ENCODE results near the gene KCNH1.

The KCNH1 gene

DNA sequence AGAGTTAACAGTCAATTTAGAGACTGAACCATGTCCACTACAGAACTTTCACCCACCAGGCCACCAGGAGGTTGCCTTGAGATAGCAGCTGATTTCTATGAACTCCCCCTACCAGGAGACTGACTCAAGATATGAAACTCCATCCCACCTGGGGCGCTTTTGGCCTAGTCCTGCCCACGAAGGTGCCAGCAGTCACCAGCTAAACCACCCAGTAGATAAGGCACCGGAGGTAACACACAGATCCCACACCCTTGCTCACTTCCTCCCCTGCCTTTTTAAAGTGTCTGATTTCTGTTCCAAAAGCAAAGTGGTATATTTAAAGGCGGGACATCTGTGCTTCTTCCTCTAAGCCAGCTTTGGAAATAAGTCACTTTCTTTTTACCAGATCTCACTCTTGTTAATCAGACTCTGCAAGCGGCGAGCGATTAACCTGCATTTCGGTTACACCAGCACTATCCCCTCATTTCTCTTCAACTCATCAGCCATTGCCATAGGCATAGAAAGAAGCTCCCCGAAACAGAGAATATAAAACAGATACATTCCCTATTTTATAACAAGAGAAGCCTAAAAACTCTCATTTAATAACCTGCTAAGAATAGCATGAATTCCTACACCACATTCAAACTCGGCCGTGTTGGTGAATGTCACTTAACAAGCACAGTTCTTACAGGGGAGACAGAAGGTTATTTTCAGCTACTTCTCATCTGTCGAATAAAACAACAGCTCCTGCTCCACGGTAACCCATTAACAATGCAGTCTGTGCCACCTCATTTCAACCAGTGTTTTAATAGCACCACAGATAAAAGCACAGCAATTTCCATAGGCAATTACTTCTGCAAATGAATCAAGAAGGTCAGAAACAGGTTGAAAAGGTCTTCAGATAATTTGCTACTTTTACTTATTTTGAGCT is 318.1 kb downstream of the KCNH1 start:
- DNase-seq: no peak

DNA sequence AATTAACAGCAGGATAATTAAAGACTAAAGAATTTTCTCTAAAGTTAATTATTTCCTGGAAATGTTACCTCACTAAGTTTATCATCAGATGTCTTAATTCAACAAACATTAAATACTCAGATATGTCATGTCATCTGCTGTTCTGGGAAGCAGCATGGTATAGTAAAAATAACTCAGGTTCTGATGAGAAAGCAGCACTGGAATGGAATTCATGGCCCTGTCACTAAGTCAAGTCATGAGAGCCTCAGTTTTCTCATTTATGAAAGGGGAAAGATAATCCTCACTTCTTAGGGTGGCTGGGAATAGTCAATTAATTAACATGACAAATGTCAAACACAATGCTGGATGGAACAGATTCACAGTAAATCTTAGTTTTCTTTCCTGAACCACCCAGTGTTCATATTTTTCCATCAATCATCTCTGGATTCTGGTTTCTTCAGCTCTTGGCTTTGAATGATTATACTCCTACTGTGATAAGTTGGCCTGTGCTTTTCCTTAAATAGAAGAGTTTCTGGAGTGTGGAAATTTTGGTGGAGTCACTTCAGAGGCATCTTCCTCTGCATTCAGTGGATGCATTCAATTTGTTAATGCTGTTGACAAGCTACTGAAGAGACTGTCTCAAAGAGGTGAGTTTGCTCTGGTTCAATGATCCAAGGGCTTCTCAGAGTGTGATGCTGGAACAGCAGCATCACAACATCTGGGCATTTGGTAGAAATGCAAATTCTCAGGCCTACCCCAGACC is 319.4 kb downstream of the KCNH1 start:
- DNase-seq: no peak

DNA sequence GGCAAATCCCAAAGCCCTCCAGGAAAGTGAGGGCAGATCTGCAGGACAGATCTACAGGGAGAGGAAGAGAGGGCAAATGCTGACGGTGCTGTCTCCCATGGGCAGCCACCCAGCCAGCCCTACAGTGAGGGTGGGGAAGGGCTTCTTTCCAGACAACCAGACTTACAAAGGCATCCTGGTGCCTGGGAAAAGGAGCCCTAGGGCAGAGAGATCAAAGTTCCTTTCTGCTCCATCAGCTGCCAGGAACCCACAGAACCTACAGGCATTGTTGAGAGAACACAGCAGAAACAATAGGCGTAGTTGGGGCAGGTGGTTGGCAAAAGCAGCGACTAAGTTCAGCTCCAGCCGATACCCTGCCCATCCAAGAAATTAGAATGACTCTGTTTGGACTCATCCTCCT is 332.4 kb downstream of the KCNH1 start:
- DNase-seq: no peak

DNA sequence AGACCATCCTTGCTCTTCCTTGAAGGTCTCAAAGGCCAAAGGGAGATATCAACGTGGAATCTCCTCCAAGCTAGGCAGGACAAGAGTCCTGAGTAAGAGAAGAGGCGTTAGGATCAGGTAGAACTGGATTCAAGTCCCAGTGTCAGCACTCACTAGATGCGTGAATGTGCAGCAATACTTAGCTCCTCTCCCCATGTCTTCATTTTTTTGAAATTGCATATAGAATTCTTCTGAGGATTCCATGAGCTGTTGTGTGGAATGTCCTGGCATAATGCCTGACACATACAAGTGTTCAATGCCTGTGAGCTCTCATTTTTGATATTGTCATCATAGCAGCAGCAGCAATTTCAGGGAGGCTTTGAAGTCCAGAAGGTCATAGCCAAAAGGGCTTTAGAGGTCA is 333.2 kb downstream of the KCNH1 start:
- no peak for DNase-seq

DNA sequence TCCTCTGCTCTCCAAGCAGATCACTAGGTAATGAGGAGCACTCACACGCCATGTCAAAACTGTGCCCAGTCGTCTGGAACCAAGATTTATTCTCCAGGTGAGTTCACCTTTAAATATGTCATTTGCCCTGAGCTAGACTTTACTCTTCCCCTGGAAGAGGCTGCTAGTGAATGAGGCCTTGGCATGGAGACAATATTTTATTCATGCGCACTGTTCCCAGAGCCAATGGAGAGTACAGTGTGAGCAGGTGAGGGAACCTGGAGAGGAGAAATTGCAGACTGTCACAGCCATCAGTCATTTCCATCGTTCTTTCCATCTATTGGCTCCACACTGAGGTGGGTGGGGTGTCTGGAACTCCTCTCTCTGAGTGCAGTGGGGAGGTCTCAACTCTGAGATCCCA is 333.6 kb downstream of the KCNH1 start:
- DNase-seq: no peak

DNA sequence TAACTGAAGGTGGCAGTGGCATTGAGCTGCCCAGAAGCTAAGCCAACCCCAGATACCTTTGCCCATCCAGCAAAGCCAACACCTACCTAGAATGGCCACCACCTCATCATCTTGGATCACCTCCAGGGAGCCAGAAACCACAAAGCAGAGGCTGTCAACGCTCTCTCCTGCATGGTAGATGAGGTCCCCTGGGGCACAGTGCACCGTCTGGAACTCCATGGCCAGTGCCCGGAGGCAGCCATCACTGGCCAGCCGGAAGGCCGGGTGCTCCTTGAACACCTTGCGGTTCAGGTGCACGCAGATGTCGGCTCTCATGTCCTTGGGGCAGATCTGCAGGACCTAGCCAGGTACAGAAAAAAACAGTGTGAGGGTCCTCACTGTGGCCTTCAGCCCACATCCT is 336.5 kb downstream of the KCNH1 start:
- DNase-seq: no peak

DNA sequence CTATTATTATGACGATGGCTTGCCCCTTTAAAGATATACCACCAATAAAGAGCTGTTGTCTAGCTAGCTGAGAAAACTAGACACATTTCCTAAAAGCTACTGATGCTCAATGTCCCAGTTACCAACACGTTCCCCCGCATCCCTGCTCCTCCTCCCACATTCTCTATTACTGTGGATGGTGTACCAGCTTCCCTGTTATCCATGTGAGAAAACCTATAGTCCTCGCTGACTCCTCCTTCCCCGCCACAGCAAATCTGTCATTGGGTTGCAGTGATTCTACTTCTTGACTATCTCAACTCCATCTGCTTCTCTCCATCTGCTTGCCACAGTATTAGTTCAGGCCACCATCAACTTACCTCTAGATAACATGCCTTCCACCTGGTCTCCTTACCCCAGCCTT is 337.5 kb downstream of the KCNH1 start:
- DNase-seq: peak in 22 of 56 donors; percentile 2 to 75 (median 14)

DNA sequence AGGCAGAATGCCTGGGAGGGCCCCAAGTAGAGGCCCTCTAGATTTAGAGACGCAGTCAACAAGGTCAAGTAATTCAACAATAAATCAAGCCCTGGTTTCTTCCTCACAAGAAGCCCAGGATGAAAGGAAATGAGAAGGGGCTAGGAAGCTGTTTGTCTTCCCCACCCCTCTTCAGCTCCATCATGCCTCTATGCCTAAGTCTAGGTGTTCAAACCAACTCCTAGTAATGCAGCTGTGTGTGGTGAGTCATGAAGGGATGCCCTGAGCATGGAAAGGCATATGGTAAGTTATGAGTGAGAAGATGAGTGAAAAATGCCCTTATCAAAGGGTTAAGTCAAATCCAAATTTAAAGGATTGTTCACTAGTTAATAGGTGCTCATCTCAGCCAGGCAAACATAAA is 339.5 kb downstream of the KCNH1 start:
- DNase-seq: no peak

DNA sequence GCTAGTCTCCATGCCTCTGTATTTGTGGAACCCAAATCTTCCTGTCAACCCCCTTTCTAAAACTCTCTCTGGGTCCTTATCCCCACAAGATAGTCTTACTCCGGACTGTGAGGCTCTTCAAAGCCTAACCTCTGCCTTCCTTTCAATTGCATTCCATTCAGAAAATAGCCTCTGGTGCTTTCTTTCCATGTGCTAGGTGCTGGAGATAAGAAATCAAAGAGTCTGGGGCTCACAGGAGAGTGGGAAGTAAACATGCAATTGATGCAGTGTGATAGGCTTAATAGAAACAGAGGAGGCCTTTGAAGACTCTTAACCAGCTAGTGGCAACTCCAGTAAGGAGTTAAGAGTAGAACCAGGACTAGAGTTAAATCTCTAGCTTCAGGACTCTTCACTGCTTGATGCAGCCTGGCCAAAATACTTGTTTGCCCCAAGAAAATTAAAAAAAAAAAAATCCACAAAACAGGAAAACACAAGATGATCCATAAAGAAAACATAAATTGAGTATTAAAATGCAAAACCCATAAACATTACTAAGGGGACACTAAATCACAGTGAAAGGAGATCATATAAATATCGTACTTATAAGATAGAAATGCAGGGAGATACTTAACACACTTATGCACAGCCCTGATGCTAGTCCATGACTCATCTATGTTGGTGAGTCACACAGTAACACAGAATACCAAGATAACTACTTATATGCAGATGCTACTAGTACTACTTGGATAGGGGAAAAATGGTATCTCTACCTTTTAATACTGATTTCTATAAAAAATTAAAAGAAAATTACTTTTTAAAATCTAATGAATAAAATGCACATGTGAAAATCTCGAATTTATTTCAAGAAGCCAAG is 341.5 kb downstream of the KCNH1 start:
- DNase-seq: peak in 1 of 56 donors; percentile 17

DNA sequence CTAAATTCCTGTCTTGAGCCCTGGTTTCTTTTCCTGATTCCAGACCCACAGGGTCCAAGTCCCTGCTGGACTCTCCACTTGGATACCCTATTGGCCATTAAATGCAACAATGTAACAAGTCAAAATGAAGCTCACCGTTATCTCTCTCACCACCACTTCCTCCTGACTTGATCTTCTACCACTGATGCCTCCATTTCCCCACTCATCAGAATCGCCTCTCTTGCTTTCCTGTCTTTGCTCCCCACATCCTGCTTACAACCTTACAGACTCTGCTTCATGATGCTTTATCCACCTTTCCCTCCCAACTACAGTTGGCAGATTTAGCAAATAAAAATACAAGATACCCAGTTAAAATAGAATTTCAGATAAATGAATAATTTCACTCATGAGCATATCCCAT is 343.8 kb downstream of the KCNH1 start:
- DNase-seq: no peak

DNA sequence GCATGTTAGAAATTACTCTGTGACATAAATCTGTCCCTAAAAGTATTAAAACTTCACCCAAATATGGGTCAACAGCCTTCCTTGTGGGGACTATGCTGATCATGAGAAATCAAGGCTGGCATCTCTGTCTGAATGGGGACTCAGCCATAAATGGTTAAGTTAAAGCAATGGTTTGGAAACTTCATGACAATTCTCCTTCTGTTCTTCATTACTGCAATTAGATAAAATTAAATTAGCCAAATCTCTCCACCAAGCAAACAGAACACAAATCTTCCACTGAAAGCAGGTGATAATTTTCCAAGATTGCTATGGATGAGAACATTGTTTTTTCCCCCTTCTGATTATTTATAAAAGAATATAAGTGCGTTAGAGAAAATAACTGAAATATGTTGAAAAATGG is 346.1 kb downstream of the KCNH1 start:
- DNase-seq: no peak

DNA sequence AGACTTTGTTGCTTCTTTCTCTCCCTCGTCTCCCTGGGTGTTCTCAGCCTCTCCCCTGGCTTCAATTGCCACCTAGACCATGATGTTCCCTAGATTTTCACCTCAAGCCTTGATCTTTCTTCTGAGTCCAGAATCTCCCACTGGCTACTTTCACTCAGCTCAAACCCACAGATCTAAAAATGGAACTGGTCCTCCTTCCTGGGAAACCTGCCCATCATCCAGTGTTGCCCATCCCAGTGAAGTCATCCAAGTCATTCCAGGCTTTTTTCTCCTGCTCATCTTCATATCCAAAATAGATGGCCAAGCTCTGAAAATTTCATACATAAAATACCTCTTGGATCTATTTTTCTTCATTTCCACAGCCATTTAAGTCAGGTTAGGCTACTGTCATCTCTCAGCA is 347.4 kb downstream of the KCNH1 start:
- DNase-seq: no peak

DNA sequence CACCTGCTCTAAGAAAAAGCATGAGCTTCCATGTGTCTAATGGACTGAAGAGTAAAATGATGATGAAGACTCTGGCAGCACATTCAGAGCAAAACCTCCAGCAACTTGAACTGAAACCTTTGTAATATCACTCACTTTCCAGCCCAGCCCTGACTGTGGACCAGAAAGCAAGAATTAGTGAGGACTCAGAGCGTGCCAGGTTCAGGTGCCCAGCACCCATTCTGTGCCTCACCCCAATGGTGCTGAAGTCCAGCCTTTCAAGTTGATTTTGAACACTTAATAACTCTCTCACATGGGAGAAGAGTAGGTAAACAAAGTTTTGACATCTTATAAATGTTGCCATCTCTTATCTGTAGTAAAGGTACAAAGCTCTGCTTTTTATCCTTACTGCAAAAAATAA is 350.0 kb downstream of the KCNH1 start:
- DNase-seq: no peak

DNA sequence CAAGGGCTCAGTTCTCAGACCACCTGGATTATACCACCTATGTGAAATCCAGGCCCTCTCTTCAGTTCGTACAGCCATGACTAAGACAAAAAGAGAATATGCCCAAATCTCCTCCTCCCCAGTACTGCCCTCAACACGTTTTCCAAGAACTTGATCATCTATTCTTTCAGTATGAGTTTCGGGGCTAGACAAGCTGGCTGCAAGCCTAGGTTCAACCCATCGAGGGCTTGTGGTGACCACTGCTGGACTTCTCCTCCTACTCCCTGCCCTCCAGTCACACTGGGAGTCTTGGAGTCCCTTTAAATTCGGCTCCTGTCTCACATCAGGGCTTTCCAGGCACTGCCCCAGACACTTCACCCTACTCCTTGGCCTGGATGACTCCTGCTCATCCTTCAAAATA is 352.3 kb downstream of the KCNH1 start:
- no peak for DNase-seq

DNA sequence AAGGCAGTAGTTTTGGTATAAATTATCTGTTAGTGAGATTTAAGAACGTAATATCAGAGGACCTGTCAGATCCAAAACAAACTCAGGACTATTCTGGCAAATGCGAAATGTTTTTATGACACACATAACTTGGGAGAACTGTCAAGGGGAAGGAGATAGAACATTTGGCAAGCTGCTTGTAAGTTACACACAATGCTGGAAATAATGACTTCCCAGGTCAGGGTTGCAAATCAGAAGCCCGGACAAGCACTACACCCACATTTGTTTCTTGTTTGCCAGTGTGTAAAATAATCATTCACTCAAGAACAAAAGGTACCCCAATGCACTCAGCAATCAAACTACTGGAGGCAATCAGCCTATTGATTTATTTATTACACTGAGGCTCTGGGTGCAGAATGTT is 354.7 kb downstream of the KCNH1 start:
- no peak for DNase-seq

DNA sequence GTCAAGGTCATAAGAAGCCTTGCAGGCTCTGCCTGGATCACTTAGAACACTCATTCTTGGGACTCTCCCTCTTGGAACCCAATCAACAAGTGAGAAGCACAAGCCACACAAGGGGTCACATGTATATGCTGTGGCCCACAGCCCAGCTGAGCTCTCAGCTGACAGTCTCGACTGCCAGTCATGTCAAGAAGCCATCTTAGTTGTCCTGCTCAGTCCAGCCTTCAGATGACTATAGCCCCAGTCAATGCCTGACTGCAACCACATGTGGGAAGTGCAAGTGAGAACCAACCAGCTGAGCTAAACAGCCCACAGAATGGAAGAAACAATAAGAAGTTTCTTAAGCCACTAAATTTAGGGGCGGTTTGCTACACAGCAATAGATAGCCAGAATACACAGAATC is 356.0 kb downstream of the KCNH1 start:
- DNase-seq: no peak

DNA sequence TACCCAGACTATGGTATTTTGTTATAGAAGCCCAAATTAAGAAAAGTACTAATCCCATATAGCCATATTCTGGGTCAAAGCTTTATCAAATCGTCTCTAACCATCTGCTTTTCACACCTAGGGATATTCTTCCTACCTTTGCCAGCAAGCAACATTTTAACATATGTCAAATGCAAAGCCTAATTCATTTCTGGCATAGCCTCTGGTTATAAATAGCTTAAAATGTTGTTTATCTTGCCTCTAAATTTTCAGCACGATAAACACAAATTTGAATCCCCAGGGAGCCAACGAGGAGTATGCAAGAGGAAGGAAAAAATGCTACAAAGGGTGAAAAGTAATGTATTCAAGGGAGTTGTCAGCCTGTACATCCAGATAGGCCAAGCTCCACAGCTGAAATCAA is 357.2 kb downstream of the KCNH1 start:
- DNase-seq: no peak

DNA sequence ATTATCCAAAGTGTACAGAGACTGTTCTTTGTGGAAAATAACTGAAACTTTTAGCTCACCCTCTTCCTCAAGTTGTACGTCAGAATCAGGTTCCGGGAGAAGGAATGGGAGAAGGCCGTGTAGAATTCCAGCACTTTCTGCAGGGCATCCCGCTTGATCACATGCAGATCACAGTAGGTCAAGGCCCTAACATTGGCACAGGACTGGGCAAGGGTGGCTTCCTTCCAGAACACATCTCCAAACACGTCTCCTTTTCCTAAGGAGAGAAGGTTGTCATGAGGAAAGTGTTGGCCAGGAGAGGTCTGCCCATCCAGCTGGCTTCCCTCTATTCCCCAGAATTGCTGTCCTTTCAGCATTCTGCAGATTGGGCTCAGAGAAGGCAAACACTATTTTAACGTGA is 358.7 kb downstream of the KCNH1 start:
- no peak for DNase-seq

DNA sequence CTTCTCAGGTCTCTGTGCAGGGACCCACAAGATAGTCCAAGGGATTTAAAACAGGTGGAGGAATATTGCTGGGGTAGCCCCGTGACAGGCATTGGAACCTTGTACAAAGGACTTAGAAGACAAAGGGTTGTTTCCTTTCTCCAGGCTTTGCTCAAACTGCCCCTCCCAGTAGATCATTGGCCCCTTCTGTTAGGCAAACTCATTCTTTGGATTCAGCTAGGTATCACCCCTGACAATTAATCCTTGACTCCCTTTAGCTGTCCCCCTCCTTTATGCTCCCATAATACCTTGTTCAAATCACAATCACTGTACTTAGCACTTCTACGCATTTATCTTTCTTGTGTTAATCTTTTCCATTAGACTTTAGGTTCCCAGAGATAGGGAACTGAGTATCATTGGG is 360.5 kb downstream of the KCNH1 start:
- no peak for DNase-seq

DNA sequence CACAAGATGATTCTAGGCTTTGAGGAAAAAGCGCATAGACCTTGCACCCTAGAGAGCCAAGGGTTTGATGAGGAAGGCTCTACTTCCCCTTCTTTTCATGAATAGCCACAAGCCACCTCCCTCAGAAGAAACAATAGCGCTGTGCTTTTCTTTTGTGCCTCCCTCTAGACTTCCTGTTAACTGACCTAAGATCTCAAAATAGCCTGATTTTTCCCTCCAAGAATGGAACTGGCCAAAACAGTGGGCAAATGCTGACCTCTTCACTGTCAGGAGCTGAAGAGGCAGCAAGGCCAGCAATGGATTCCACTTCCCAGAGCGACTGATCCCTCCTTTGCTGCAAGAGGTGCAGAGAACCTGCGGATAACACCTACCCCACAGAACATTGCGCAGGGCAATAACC is 362.8 kb downstream of the KCNH1 start:
- DNase-seq: peak in 1 of 56 donors; percentile 22

DNA sequence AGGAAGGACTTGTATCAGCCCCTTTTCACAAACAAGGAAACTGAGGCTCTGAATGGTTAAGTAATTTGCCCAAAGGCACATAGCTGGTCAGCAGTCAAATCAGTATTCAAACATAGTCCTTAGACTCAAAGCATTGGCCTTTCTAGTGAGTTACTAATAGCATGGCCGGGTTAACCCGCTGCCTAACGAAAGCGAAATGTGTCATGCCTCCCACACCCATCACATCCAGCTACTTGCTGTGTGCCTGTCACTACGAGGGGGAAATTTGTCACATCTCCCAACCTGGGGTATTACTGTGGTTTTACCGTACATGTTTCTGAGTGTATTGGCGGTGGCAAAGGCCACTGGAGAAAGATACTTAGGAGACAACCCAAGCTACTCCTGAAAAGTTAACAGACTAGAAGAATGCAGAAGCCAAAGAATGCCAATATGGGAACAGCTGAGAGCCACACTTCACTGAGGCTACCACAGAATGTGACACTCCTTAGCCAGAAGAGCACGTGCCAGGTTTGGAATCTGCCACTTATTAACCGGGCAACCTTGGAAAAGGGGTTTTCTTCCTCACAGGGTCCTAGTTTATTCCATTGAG is 363.5 kb downstream of the KCNH1 start:
- no peak for DNase-seq

DNA sequence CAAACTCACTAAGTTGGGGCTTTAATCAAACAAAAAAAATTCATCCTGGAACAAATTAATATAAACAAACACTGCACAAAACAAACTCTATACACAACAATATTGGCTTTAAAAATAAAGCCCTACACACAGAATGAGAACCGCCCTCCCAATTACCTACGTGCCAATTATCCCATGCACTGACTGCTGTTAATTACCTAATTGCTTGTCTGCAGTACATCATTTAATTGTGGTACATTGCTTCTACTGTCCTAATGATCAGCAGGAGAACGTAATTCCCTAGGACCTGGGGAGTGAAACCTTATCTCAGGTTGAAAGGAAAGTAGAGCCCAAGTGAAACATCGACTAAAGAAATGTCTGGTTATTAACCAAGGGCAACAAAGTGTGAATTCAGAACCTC is 364.5 kb downstream of the KCNH1 start:
- DNase-seq: no peak

Data from amygdala (tissue), 56 donors.